ENCODE measurements around the gene GPC1. TPM values are rescaled to one million over a fixed set of nuclear protein-coding genes. Genes with fewer than 3 reads are reported as not detected.

GPC1 gene
- total and polyA plus RNA-seq, 4 donors = 23.2 to 62.5 (median 26.5) TPM

DNA sequence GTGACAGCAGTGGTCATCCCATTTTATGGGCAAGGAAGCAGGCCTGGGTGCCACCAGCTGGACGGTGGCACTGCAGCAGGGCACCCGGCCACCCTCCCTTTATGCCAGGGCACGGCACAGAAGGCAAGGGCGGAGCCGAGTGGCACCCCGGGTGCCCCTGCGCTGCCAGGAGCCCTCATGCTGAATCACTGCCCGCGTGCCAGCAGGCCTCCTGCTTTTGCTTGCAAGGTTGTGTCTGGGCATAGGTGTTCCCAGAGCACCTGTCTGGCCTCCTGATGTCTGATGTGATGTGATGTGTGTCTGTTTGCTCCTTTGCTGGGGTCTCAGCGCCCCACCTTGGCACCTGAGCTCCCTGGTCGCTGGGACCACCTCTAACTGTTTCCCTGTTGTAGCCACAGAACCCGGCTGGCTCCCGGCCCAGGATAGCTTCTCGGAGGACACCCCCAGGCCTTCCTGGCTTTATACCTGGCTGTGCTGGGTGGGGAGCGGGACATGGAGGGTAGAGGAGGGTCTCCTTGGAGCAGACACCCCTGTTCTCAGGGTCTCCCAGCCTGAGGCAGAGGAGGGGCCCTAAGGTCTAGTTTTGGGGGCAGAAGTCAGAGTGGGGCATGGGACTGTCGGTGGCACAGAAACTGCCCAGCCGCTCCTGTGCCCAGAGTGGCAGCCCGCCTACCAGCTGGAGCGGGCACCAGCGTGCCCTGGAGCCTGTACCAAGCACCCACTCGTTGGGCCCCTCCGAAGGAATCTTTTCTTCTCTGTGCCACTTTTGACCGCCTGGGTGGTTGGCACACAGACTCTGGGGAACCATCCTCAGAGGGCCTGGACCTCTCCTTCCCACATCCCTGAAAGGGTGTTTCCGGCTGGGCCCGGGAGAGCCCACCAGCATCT lies 3.6 kb downstream of the GPC1 start:
- Histone ChIP-seq H3K4me1 (ENCODE audit: control insufficient read depth in 5 of 5, insufficient read depth in 5 of 5, low read length in 5 of 5) (peaks cover 0 to 25% (median 0%) of the 10 kb centered on the region in 5 donors), H3K9ac (ENCODE audit: insufficient read depth in 1 of 2, low read length in 2 of 2) (no peak overlapping the region), H3K4me3 (no peak overlapping the region), H3K27me3 (ENCODE audit: control insufficient read depth in 3 of 3, insufficient read depth in 3 of 3, low read length in 2 of 3) (no peaks in the 10 kb centered on the region), H3K36me3 (ENCODE audit: control insufficient read depth in 4 of 4, insufficient read depth in 4 of 4, low read length in 4 of 4) (no peaks in the 10 kb centered on the region), H3K9me3 (ENCODE audit: control insufficient read depth in 4 of 4, insufficient read depth in 3 of 4, low read length in 3 of 4) (no peaks in the 10 kb centered on the region), H3K27ac (ENCODE audit: low read depth in 1 of 2, low read length in 1 of 2) (no peak overlapping the region)
- 90 to 95% methylated on average over 25 of the region's 25 CpGs for WGBS, 2 donors
- DNase-seq (no peak), ATAC-seq (ENCODE audit: insufficient read depth, low FRiP score) (no peak)
- TF ChIP-seq, protein P1, sequence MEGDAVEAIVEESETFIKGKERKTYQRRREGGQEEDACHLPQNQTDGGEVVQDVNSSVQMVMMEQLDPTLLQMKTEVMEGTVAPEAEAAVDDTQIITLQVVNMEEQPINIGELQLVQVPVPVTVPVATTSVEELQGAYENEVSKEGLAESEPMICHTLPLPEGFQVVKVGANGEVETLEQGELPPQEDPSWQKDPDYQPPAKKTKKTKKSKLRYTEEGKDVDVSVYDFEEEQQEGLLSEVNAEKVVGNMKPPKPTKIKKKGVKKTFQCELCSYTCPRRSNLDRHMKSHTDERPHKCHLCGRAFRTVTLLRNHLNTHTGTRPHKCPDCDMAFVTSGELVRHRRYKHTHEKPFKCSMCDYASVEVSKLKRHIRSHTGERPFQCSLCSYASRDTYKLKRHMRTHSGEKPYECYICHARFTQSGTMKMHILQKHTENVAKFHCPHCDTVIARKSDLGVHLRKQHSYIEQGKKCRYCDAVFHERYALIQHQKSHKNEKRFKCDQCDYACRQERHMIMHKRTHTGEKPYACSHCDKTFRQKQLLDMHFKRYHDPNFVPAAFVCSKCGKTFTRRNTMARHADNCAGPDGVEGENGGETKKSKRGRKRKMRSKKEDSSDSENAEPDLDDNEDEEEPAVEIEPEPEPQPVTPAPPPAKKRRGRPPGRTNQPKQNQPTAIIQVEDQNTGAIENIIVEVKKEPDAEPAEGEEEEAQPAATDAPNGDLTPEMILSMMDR (IDR thresholded peaks at IDR 0.05; ENCODE audit: control extremely low read depth, extremely low read depth) = no peak

DNA sequence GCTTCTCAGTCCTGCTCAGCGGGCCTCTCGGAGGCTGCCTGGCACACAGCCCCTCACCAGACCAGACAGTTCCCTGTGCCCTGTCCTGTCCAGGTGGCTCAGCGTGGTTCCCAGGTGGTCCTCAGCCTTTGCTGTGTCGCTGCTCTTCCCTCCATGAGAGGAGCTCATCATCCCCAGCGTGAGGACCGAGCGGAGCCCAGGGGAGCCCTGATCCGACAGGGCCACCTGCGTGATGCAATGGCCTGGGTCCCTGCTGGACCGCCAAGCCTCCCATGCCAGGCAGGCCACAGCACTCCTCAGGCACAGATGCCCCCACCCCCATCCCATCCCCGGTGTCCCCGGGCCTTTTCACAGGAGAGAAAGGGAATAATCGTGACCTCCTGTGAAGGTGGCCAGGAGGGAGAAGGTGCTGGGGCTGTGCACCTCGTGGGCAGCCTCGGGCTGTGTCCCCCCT lies 4.3 kb downstream of the GPC1 start:
- H3K9me3 ChIP-seq (ENCODE audit: control insufficient read depth in 4 of 4, insufficient read depth in 3 of 4, low read length in 3 of 4) = no peaks in the 10 kb centered on the region
- no peaks in the 10 kb centered on the region for H3K36me3 ChIP-seq (ENCODE audit: control insufficient read depth in 4 of 4, insufficient read depth in 4 of 4, low read length in 4 of 4)
- no peaks in the 10 kb centered on the region for H3K27me3 ChIP-seq (ENCODE audit: control insufficient read depth in 3 of 3, insufficient read depth in 3 of 3, low read length in 2 of 3)
- no peak overlapping the region for H3K9ac ChIP-seq (ENCODE audit: insufficient read depth in 1 of 2, low read length in 2 of 2)
- DNase-seq (no peak), ATAC-seq (ENCODE audit: insufficient read depth, low FRiP score) (no peak)
- no peak overlapping the region for H3K4me3 ChIP-seq
- WGBS, 2 donors = 90 to 94% methylated on average over 15 of the region's 15 CpGs
- peaks cover 0 to 19% (median 0%) of the 10 kb centered on the region in 5 donors for H3K4me1 ChIP-seq (ENCODE audit: control insufficient read depth in 5 of 5, insufficient read depth in 5 of 5, low read length in 5 of 5)
- TF ChIP-seq, protein P1 (IDR thresholded peaks at IDR 0.05; ENCODE audit: control extremely low read depth, extremely low read depth) = no peak
- no peak overlapping the region for H3K27ac ChIP-seq (ENCODE audit: low read depth in 1 of 2, low read length in 1 of 2)

DNA sequence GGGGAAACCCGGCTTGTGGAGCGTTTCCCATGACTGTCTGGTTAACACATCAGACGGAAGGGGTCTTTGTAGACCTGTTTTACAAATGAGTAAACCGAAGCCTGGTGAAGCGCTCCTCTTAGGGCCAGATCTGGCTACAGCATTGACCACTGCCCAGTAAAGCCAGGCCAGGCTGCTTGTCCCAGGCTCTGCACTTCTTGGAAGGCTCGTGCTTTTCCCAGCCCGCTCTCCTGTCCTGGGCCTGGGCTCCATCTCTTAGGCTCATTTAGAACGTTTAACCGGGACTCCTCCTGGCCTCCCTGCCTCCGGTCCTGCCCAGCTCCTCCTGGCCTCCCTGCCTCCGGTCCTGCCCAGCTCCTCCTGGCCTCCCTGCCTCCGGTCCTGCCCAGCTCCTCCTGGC lies 4.8 kb downstream of the GPC1 start:
- H3K9me3 ChIP-seq (ENCODE audit: control insufficient read depth in 4 of 4, insufficient read depth in 3 of 4, low read length in 3 of 4) = no peaks in the 10 kb centered on the region
- no peak overlapping the region for H3K4me3 ChIP-seq
- H3K27me3 ChIP-seq (ENCODE audit: control insufficient read depth in 3 of 3, insufficient read depth in 3 of 3, low read length in 2 of 3) = no peaks in the 10 kb centered on the region
- DNase-seq (no peak), ATAC-seq (ENCODE audit: insufficient read depth, low FRiP score) (no peak)
- H3K27ac ChIP-seq (ENCODE audit: low read depth in 1 of 2, low read length in 1 of 2) = no peak overlapping the region
- H3K4me1 ChIP-seq (ENCODE audit: control insufficient read depth in 5 of 5, insufficient read depth in 5 of 5, low read length in 5 of 5) = peaks cover 0 to 18% (median 0%) of the 10 kb centered on the region in 5 donors
- TF ChIP-seq, protein P1 (IDR thresholded peaks at IDR 0.05; ENCODE audit: control extremely low read depth, extremely low read depth) = no peak
- H3K9ac ChIP-seq (ENCODE audit: insufficient read depth in 1 of 2, low read length in 2 of 2) = no peak overlapping the region
- no peaks in the 10 kb centered on the region for H3K36me3 ChIP-seq (ENCODE audit: control insufficient read depth in 4 of 4, insufficient read depth in 4 of 4, low read length in 4 of 4)
- WGBS, 2 donors = 94 to 97% methylated on average over 11 of the region's 12 CpGs

Data from lung (tissue), 12 donors.